NK-92 (cell line): ENCODE data around the gene EIF2D.
"Not testable (repeated sequence)": the region's sequence is repeated elsewhere in the genome, so short reads cannot be mapped to it uniquely, and the experiment has no call there.

Experiments
- DNase-seq: peaks from one replicate; lab custom pipeline; 2025; ENCODE audit not compliant: unreplicated experiment; lab: John Stamatoyannopoulos, UW

The EIF2D gene

DNA sequence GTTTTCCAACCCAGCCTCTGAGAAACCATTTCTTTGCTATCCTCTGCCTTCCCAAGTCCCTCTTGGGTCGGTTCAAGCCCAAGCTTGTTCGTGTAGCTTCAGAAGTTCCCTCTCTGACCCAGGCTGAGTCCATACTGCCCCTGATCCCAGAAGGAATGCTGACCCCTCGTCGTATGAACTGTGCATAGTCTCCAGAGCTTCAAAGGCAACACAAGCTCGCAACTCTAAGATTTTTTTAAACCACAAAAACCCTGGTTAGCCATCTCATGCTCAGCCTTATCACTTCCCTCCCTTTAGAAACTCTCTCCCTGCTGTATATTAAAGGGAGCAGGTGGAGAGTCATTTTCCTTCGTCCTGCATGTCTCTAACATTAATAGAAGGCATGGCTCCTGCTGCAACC lies 23.8 kb downstream of the EIF2D start:
- no peak for DNase-seq

DNA sequence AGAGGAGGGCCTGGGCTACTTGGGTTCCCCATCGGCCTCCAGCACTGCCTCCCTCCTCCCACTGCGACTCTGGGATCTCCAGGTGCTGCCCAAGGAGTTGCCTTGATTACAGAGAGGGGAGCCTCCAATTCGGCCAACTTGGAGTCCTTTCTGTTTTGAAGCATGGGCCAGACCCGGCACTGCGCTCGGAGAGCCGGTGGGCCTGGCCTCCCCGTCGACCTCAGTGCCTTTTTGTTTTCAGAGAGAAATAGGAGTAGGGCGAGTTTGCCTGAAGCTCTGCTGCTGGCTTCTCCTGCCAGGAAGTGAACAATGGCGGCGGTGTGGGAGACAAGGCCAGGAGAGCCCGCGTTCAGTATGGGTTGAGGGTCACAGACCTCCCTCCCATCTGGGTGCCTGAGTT lies 24.4 kb downstream of the EIF2D start:
- no peak for DNase-seq

DNA sequence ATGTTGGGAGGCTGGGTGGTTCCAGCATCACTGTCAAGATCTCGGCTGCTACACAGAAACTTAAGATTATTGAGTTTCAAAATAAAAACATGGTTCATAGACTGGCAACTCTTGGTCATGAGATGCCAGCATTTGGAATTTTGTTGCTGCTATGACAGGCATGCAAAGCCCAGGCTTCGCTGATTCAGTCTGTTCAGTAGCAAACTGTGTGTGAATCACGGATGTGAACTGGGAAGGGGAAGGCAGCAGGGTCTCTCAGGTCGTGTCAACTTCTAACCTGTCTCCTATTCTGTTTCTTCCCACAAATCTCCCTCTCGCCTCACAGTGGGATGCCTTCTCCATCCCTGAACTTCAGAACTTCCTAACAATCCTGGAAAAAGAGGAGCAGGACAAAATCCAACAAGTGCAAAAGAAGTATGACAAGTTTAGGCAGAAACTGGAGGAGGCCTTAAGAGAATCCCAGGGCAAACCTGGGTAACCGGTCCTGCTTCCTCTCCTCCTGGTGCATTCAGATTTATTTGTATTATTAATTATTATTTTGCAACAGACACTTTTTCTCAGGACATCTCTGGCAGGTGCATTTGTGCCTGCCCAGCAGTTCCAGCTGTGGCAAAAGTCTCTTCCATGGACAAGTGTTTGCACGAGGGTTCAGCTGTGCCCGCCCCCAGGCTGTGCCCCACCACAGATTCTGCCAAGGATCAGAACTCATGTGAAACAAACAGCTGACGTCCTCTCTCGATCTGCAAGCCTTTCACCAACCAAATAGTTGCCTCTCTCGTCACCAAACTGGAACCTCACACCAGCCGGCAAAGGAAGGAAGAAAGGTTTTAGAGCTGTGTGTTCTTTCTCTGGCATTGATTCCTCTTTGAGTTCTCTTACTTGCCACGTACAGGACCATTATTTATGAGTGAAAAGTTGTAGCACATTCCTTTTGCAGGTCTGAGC lies 25.5 kb downstream of the EIF2D start:
- no peak for DNase-seq

DNA sequence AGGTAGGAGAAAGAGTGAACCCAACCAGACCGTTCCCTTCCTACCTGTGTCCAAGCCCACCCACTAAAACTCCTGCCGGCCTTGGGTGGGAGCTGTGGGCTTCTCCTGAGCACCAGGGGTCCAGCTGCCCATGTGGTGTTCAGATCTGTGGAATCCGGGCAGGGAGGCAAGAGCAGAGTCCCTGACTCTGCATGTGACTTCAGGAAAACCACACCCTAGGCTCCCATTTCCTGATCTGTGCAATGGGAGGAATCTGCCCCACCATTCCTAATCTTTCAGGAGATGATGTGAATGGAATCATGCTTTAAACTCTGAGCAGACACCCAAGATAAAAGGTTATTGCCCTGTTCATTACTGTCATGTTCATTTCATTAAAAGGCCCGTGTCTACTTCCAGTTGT lies 27.6 kb downstream of the EIF2D start:
- no peak for DNase-seq

DNA sequence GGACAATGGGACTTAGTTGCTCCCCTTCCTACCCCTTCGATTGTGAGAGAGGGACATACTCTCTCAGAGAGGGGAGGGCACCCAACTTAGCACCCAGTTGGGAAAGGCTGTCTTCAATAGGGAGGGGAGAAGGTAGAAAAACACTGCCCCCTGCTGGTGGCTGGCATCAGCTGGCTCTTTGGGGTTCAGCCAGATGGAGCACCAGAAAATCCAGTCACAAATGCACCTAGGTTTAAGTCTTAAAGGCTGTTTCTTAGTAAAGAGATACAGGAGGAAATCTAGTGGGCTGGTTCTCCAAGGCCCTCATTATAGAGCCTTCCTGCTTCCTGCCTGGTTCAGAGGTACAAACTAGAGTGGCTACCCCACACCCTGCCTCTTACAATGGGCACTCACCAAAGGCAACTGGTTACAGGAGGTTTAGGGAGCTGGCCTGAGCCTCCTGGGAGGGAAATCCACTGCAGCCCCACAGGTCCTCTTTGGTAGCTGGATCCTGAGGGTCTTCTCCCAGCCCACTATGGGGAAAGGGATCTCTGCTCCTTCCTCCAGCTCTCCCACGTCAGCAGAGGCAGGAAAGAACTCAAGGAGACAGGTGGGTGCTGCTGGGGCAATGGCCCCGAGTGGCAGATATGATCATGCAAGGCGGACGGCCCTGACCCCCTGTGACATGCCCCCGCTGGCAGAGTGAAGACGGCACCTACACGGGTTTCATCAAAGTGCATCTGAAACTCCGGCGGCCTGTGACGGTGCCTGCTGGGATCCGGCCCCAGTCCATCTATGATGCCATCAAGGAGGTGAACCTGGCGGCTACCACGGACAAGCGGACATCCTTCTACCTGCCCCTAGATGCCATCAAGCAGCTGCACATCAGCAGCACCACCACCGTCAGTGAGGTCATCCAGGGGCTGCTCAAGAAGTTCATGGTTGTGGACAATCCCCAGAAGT lies 28.3 kb downstream of the EIF2D start:
- DNase-seq: no peak

DNA sequence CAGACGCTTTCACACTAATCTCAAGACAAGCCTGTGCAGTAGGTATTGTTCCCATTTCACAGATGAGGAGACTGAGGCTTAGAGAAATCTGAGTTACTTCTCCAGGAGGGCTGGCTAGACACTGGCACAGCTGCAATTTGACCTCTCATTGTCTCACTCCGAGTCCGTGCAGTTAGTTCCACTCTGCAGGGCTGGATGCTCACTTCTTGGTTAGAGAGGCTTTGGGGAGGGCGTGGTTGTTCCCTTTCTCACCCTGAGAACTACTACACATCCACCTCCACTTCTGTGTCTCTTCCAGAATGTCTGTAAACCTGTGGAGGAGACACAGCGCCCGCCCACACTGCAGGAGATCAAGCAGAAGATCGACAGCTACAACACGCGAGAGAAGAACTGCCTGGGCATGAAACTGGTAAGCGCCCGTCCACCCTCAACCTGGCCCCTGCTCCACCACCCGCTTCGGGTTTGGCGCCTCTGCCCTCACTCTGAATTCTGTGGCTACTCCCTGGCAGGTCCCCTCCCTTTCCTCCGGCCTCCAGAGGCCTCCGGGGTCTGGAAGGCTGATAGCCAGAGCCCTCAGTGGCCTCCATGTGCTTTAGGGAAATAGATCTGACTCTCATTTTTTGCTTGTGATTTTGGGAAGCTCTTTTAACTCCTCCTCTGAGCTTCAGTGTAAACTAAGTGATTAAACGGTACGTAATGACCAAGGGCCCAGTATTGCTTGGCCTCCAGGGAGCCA lies 29.1 kb downstream of the EIF2D start:
- no peak for DNase-seq

DNA sequence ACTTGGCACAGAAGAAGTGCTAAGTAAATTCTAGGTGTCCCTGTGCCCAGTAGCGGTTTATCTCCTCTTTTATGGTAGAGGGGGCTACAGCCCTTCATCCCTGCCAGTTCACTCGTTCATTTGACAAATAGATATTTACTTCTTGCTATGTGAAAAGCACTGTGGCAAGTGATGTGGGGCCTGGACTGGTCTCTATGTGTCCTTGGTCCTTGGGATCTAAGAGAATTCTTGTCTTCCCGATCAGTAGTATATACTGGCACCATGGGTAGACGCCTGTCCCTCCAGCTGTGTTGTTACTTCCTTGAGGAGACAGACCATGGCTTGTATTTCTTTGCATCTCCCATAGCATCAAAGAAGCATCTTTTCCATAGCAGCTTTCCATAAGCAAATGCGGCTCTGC lies 29.7 kb downstream of the EIF2D start:
- no peak for DNase-seq

DNA sequence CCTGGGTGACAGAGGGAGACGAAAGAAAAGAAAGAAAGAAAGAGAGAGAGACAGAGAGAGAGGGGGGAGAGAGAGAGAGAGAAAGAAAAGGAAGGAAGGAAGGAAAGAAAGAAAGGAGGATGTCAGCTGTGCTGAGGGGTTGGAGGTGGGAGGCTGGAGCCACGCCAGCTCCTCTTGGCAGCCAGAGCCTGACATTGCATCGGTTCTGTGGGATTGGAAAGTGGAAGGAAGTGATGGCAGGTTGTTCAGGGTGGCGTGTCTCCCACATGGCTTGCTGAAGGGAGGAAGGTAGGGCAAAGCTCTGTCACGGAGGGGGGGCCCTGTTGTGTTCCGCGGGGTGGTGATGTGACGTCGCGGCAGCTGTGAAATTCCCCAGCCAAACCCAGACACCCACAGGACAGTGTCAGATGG lies 30.7 kb downstream of the EIF2D start:
- DNase-seq: no peak

DNA sequence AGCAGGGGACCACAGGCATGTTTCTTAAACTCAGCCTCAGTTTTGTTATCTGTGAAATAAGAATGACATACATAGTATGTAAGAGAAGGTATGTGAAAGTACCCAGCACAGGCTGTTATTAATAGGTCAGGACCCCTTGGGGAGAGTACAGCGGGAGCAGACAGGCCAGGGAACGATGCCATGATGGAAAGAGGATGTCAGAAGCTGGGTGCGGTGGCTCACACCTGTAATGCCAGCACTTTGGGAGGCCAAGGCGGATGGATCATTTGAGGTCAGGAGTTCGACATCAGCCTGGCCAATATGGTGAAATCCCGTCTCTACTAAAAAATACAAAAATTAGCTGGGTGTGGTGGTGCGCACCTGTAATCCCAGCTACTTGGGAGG lies 31.2 kb downstream of the EIF2D start:
- DNase-seq: not testable (repeated sequence)

DNA sequence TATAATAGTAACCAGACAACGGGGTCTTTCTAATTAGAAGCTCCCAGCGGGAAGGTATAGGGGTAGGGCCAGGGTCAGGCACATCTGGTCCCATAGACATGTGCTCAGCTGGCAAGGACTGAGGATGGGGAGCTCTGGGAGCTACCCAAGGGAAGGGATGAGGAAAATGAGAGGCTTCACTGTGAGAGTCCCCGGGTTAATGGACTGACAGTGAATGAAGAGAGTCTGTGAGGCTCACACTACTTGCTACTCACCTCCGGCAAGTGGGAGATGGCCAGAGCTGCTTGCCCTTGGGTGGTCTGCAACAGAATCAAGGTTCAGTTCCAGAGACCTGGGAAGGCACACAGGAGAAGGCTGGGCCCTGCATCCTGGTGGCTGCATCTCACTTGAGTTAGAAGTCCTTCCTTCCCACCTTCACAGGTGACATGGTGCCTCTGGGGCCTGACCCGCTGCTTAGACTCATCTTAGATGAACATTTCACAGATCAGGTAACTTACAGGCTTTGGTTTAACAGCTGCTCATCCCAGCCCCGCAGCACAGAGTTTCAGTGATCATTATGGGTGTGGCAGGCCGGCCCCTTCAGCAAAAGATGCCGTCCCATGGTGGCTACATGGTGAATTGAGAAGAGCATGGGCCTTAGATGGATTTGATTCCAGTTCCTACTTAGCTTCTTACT lies 31.7 kb downstream of the EIF2D start:
- DNase-seq: no peak

DNA sequence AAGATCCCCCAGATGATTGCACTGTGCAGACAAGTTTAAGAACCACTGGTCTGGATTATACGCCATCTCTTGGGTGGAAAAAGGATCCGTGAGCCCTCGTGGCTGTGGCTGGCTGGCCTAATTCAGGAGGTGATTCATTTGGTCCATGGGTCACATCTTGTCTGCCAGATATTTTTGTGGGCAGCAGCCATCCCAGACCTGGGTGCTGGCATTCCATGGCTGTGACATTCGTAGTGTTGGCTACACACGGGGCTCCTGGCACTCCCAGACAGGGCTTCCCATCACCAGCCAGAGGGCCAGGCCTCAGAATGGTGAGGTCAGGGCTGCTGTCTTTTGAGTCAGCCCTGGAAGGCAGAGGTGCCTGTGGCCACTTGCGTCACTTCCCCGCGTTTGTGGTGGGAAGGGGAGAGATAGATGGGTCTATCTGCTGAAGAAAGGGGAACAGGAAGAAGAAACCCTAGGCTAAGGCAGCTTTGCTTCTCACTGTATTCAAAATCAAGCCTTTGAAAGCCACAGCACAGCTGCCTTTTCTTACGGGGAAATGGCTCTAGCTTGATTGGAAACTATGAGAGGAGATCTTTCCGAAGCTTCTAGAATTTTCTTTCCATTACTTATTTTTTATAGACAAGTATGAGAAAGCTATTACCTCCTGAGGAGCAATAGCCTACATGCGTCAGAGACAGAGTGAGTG lies 32.4 kb downstream of the EIF2D start:
- no peak for DNase-seq

DNA sequence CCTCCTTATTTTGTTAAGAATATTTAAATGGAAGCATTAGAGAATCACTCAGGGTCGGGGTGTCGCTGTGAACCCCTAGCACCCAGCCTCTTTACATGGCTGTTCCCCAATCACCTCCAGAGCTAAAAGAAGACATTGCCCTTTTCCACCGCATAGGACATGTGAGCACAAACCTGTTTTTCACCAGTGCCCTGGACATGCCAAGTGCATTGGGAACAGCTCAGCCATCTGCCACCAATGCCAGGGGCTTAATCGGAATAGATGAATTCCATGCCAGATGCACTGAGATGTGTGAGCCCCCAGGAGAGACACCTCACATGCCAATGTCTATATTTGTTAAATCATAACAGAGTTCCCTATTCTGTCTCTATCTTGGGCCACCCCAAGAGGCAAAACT lies 33.3 kb downstream of the EIF2D start:
- DNase-seq: no peak

DNA sequence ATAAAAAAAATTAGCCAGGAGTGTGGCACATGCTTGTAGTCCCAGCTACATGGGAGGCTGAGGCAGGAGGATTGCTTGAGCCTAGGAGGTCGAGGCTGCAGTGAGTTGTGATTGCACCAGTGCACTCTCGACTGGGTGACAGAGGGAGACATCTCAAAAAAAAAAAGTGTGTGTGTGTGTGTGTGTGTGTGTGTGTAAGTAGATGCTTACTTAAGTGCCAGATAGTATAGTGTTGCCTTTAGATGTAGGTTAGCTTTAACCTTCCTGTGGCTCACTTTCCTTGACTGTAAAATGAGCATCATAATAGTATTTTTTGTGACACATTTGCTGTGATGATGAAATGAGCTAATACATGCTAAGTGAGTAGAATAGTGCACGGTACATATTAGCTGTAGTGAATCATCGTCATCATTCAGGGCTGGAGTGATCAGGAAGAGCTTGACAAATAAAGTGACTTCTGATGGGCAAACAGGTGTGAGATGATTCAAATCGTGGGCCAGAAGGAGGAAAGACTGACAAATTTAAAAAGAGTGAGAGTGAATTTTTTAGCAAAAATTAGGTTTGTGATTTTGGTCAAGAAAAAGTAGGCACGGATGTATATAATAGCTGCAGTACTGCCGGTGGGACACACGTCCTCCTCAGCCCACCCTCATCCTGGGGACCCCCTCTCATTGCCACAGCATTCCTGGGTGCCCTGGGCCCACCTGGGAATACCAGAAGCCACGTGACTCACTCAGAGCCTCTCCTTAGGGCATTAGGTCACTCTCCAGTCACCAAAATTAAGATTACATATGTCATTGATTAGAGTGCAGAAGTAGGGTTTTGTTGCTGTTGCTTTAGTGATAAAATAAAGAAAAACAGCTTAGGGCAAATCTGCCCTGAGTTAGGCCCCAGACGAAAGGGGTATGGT lies 33.9 kb downstream of the EIF2D start:
- DNase-seq: no peak

DNA sequence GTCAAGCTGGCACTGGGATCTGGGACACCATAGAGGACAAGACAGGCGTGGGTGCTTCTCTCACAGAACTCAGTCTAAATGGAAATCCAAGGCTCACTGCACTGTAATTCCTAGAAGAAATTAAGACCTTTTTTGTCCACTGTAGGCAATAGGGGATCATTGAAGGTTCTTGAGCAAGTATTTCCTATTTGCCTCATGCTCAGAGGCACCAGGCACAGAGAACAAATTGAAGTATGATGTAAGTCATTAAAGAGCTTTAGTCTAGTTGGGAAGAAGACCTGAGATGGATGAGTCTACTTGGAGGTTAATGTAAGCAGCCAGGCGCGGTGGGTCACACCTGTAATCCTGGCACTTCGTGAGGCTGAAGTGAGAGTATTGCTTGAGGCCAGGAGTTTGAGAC lies 34.6 kb downstream of the EIF2D start:
- no peak for DNase-seq

DNA sequence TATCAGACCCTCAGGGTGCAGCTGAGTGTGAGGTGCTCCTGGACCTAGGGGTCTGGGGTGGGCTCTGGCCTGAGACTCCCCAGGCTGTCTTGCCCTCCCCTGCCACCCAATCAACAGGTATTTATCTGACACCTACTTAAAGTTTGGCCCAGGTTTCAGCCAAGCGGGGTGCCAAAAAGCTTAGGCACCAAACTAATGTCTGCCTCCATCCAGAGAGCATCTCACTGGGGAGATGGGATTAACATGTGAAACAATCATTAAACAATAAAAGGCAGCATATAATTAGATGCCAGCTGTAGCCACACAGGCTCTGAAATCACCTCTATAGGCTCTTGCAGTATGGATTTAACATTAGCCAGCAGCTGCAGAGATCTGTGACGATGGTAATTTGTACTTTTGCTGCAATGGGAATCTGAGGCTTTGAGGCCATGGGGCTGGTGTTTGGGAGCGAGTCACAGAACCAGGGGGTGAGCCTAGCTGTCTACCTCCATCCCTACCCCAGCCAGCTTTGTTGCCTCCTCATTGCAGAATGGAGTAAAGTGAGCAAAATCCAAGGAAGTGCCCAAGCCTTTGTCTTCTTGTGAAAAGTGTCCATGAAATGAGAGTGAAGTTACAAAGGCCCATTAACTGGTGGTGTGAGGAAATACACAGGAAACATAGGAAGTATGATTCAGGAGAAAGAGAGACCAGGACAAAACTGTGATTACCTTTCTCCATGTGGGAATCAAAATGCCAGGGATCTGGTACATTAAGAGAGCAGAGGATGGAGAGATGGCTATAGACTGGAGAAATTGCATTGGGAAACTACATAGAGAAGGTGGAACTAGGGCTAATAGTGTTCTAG lies 36.1 kb downstream of the EIF2D start:
- no peak for DNase-seq

DNA sequence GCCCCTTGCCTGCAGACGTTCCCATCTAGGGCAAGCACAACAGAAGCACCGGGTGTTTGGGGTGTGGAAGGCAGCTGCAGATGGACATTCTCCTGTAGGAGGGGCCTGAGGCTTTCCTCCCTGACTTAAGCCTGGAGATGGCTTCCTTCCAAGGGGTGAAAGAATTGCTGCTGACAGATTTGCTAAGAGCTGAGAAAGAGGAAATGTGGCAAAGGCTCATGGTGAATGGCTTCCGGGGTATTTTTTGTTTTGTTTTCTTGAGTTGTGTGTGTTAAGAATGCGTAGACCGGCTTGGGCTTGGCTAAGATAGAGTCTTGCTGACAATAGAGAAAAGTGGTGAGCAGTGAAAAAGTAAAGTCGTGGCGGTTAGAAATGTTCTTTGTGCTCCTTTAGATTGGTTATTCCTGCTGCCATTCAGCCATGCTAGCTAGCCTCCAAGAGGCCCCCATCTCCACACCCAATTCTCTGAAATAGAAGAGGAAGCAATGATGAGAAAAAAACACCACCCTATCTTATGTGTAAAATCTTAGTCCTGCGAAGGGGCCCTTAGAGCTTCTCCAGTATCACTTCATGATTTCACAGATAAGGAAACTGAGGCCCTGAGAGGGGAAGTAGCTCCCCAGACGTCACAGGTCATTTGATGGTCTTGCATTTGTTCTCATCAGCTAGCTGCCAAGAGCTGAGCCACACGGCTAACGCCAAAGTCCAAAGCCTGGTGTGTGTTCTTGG lies 36.9 kb downstream of the EIF2D start:
- no peak for DNase-seq

DNA sequence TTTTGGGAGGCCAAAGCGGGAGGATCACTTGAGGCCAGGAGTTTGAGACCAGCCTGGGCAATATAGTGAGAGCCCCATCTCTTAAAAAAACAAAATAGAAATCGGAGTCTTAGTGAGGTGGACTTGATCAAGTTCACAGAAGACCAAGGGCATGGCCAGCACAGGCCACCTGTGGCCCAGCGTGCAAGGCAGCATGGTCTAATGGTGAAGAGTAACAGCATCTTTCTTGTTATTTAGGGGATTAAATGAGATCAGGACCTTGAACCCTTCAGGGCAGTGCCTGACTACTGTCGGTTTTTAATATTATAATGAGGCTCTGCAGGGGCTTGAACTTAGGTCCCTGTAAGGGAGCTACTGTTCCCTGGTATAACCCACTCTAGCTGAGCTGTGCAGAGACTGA lies 38.5 kb downstream of the EIF2D start:
- DNase-seq: no peak

DNA sequence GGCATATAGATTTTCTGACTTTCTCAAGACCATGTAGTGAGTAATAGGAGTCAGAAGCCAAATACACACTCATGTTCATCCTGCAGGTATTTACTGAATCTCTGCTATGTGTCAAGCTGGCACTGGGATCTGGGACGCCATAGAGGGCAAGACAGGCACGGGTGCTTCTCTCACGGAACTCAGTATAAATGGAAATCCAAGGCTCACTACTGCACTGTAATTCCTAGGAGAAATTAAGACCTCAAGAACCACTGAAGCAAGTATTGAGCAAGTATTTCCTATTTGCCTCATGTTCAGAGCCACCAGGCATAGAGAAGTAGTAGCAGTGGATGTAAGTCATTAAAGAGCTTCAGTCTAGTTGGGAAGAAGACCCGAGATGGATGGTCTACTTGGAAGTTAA lies 38.9 kb downstream of the EIF2D start:
- DNase-seq: no peak
